WTC11 (cell line): ENCODE measurements around the gene RARA.

ENCODE experiments used
- ATF1 ChIP-seq: sonication (generic); formaldehyde crosslinking; IDR thresholded peaks from 2 replicates; pipeline ENCODE4 v1.8.1; 2023; ENCODE audit warnings: mild to moderate bottlenecking, moderate library complexity, missing genetic modification reagents
- CDX4 ChIP-seq: fragments of 250-450 bp; sonication (Bioruptor Pico); IDR thresholded peaks from 2 replicates; pipeline ENCODE4 v1.9.0; 2021; ENCODE audit warnings: moderate library complexity, mild to moderate bottlenecking, inconsistent platforms, borderline replicate concordance
- CTCF ChIP-seq: fragments of 200-600 bp; IDR thresholded peaks from 2 replicates; pipeline ENCODE4 v1.8.0; 2022; ENCODE audit warnings: antibody characterized with exemption
- FOXJ3 ChIP-seq: sonication (generic); formaldehyde crosslinking; IDR thresholded peaks from 2 replicates; pipeline ENCODE4 v1.9.0; 2021; ENCODE audit warnings: missing genetic modification reagents, mild to moderate bottlenecking, borderline replicate concordance
- FOXP4 ChIP-seq: sonication (generic); formaldehyde crosslinking; IDR thresholded peaks from 2 replicates; pipeline ENCODE4 v1.8.0; 2022; ENCODE audit warnings: mild to moderate bottlenecking, missing genetic modification reagents
- GTF2I ChIP-seq: fragments of 250-450 bp; sonication (Bioruptor Pico); conservative IDR thresholded peaks from 2 replicates; pipeline ENCODE4 v1.4.0; 2021; ENCODE audit warnings: mild to moderate bottlenecking
- HMGXB4 ChIP-seq: sonication (generic); formaldehyde crosslinking; IDR thresholded peaks from 2 replicates; pipeline ENCODE4 v1.8.1; 2023; ENCODE audit warnings: mild to moderate bottlenecking, moderate library complexity, missing genetic modification reagents
- MAX ChIP-seq: sonication (generic); formaldehyde crosslinking; IDR thresholded peaks from 2 replicates; pipeline ENCODE4 v1.8.0; 2022; ENCODE audit warnings: mild to moderate bottlenecking, missing genetic modification reagents
- MXD4 ChIP-seq: fragments of 250-450 bp; sonication (Bioruptor Pico); IDR thresholded peaks from 2 replicates; pipeline ENCODE4 v1.8.0; 2021; ENCODE audit warnings: mild to moderate bottlenecking, moderate library complexity, borderline replicate concordance
- NR1H2 ChIP-seq: sonication (generic); formaldehyde crosslinking; IDR thresholded peaks from 2 replicates; pipeline ENCODE4 v1.9.0; 2021; ENCODE audit warnings: mild to moderate bottlenecking, moderate library complexity, missing genetic modification reagents
- STAT6 ChIP-seq: sonication (generic); formaldehyde crosslinking; conservative IDR thresholded peaks from 2 replicates; pipeline ENCODE4 v1.8.1; 2023; ENCODE audit warnings: mild to moderate bottlenecking, low read depth, missing genetic modification reagents, moderate library complexity
- USF2 ChIP-seq: sonication (generic); formaldehyde crosslinking; IDR thresholded peaks from 2 replicates; pipeline ENCODE4 v1.8.1; 2023; ENCODE audit warnings: mild to moderate bottlenecking, missing genetic modification reagents, moderate library complexity
- ZBTB43 ChIP-seq: sonication (generic); formaldehyde crosslinking; IDR thresholded peaks from 2 replicates; pipeline ENCODE4 v1.8.1; 2023; ENCODE audit warnings: mild to moderate bottlenecking, missing genetic modification reagents

GRCh38 chr17:40266882-40267281 is 42.1 kb upstream of the RARA start:
- no peak for TF ChIP-seq NR1H2
- no peak for TF ChIP-seq CDX4
- no peak for TF ChIP-seq CTCF
- no peak for TF ChIP-seq GTF2I (CRISPR knock-in tag)
- TF ChIP-seq MAX (CRISPR knock-in tag) = no peak
- no peak for TF ChIP-seq USF2 (CRISPR knock-in tag)
- no peak for TF ChIP-seq MXD4 (CRISPR knock-in tag)
- TF ChIP-seq STAT6 (CRISPR knock-in tag) = no peak
- TF ChIP-seq FOXJ3 (CRISPR knock-in tag) = no peak
- TF ChIP-seq FOXP4 (CRISPR knock-in tag) = no peak
- no peak for TF ChIP-seq HMGXB4 (CRISPR knock-in tag)
- TF ChIP-seq ATF1 (CRISPR knock-in tag) = no peak
- TF ChIP-seq ZBTB43 (CRISPR knock-in tag) = no peak
